HepG2 (cell line): ENCODE results near the gene PHTF1. TPM values are rescaled to one million over a fixed set of nuclear protein-coding genes. Genes with fewer than 3 reads are reported as not detected.

Experiments
- KDM1A ChIP-seq: IDR thresholded peaks from 2 replicates; pipeline ENCODE4 v1.6.1; 2016; ENCODE audit warnings: missing compliant biosample characterization
- SP1 ChIP-seq, 2 experiments: fragments of 450-650 bp in 1 of 2; sonication (generic) in 1 of 2; formaldehyde crosslinking in 1 of 2; IDR thresholded peaks; 2 replicates each; pipeline versions ENCODE4 v1.4.0 to v1.6.1; 2016 to 2020; ENCODE audit warnings: missing genetic modification reagents in 1 of 2
- SP140L ChIP-seq: sonication (generic); formaldehyde crosslinking; IDR thresholded peaks from 2 replicates; pipeline ENCODE4 v1.4.0; 2020; ENCODE audit warnings: missing genetic modification reagents, borderline replicate concordance
- ZNF17 ChIP-seq: sonication (generic); formaldehyde crosslinking; IDR thresholded peaks from 2 replicates; pipeline ENCODE4 v1.5.0; 2020; ENCODE audit warnings: mild to moderate bottlenecking, missing genetic modification reagents
- ZNF598 ChIP-seq: sonication (generic); formaldehyde crosslinking; IDR thresholded peaks from 2 replicates; pipeline ENCODE4 v1.5.1; 2020; ENCODE audit warnings: mild to moderate bottlenecking, missing genetic modification reagents, borderline replicate concordance
- ZNF772 ChIP-seq: sonication (generic); formaldehyde crosslinking; IDR thresholded peaks from 2 replicates; pipeline ENCODE4 v1.5.0; 2020; ENCODE audit warnings: mild to moderate bottlenecking, missing genetic modification reagents
- polyA plus RNA-seq, 8 experiments: library from polyadenylated mRNA; depleted of rRNA in 3 of 8; stranded (reverse) in 7 of 8; unstranded in 1 of 8; fragments of >200 nt; fragmentation: Illumina TruSeq in 4 of 8; extraction: Trizol in 4 of 8; gene quantifications; 2 replicates each; pipeline versions ENCODE4 v1.2.1 to v1.2.3, GENCODE V29; 2011 to 2016; ENCODE audit warnings: low read depth in 4 of 8, missing spikeins in 1 of 8, mixed read lengths in 1 of 8; ENCODE audit not compliant: insufficient read depth in 1 of 8
- total RNA-seq, 5 experiments: library from RNA; depleted of rRNA; stranded (reverse); fragments of >200 nt; fragmentation: Illumina TruSeq; extraction: Trizol; gene quantifications; 2 replicates each; pipeline ENCODE4 v1.2.3, GENCODE V29; 2016; ENCODE audit warnings: low read depth in 1 of 5
- TF ChIP-seq, protein P1 (sequence below): sonication (generic); formaldehyde crosslinking; IDR thresholded peaks from 2 replicates; pipeline ENCODE4 v1.4.0; 2020; ENCODE audit warnings: missing genetic modification reagents, borderline replicate concordance
- TF ChIP-seq, protein P2 (sequence below): sonication (generic); formaldehyde crosslinking; IDR thresholded peaks from 2 replicates; pipeline ENCODE4 v1.8.0; 2022; ENCODE audit warnings: mild to moderate bottlenecking, missing genetic modification reagents

Gene PHTF1
- total and polyA plus RNA-seq, 2 of the 13 experiments (the other 11 are each of a cell fraction or from before 2014, with no cell fraction given), result 5.0 to 19.7 TPM

DNA sequence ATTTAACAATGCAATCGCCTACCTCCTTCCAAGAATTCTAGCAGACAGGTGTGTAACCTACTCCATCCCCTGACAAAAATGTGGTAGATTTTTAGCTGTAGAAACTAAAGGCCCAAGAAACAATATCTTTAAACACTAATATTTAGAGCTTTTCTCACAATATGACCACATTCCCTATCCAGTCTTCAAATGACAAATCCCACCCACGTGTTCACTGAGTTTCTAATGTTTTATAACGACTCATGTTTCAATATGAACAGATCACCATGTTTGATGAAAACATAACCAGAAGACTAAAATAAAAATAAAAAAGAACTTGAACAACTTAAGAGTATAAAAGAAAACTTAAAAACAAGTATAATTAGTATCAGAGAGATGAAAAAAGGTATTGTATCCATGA, 28.4 kb upstream of the PHTF1 start (continued):
- TF ChIP-seq, protein P1, sequence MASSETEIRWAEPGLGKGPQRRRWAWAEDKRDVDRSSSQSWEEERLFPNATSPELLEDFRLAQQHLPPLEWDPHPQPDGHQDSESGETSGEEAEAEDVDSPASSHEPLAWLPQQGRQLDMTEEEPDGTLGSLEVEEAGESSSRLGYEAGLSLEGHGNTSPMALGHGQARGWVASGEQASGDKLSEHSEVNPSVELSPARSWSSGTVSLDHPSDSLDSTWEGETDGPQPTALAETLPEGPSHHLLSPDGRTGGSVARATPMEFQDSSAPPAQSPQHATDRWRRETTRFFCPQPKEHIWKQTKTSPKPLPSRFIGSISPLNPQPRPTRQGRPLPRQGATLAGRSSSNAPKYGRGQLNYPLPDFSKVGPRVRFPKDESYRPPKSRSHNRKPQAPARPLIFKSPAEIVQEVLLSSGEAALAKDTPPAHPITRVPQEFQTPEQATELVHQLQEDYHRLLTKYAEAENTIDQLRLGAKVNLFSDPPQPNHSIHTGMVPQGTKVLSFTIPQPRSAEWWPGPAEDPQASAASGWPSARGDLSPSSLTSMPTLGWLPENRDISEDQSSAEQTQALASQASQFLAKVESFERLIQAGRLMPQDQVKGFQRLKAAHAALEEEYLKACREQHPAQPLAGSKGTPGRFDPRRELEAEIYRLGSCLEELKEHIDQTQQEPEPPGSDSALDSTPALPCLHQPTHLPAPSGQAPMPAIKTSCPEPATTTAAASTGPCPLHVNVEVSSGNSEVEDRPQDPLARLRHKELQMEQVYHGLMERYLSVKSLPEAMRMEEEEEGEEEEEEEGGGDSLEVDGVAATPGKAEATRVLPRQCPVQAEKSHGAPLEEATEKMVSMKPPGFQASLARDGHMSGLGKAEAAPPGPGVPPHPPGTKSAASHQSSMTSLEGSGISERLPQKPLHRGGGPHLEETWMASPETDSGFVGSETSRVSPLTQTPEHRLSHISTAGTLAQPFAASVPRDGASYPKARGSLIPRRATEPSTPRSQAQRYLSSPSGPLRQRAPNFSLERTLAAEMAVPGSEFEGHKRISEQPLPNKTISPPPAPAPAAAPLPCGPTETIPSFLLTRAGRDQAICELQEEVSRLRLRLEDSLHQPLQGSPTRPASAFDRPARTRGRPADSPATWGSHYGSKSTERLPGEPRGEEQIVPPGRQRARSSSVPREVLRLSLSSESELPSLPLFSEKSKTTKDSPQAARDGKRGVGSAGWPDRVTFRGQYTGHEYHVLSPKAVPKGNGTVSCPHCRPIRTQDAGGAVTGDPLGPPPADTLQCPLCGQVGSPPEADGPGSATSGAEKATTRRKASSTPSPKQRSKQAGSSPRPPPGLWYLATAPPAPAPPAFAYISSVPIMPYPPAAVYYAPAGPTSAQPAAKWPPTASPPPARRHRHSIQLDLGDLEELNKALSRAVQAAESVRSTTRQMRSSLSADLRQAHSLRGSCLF (CRISPR knock-in tag), result no peak
- no peak for TF ChIP-seq ZNF598
- TF ChIP-seq SP1 (IDR thresholded peaks at IDR 0.05), result no peak
- TF ChIP-seq SP1 (CRISPR knock-in tag; IDR thresholded peaks at IDR 0.05), result no peak
- TF ChIP-seq ZNF772 (CRISPR knock-in tag), result no peak
- no peak for TF ChIP-seq KDM1A (CRISPR knock-in tag)
- no peak for TF ChIP-seq ZNF17 (CRISPR knock-in tag)
- no peak for TF ChIP-seq SP140L
- TF ChIP-seq, protein P2, sequence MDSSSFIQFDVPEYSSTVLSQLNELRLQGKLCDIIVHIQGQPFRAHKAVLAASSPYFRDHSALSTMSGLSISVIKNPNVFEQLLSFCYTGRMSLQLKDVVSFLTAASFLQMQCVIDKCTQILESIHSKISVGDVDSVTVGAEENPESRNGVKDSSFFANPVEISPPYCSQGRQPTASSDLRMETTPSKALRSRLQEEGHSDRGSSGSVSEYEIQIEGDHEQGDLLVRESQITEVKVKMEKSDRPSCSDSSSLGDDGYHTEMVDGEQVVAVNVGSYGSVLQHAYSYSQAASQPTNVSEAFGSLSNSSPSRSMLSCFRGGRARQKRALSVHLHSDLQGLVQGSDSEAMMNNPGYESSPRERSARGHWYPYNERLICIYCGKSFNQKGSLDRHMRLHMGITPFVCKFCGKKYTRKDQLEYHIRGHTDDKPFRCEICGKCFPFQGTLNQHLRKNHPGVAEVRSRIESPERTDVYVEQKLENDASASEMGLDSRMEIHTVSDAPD (CRISPR knock-in tag), result no peak
